ENCODE measurements around the gene DCP1B. TPM values are rescaled to one million over a fixed set of nuclear protein-coding genes. Genes with fewer than 3 reads are reported as not detected.

Gene DCP1B
- total RNA-seq, 2 donors from 2014 or later: 9.6 to 10.8 TPM

- intact Hi-C loops (cut with DNase I): no loop called here
- Histone ChIP-seq H3K27ac (no peak overlapping the region), H3K9me3 (no peaks in the 10 kb centered on the region), H3K27me3 (no peaks in the 10 kb centered on the region), H3K4me1 (no peaks in the 10 kb centered on the region), H3K36me3 (no peaks in the 10 kb centered on the region), H3K9ac (ENCODE audit: low read depth in 2 of 2, low read length in 2 of 2) (no peak overlapping the region), H3K4me3 (no peak overlapping the region)
- DNase-seq: no peak
- no peak for TF ChIP-seq CTCF (IDR thresholded peaks at IDR 0.05)
These were observed 19.5 kb downstream of the DCP1B start for GRCh38 chr12:1984759-1985158.

- TF ChIP-seq CTCF (IDR thresholded peaks at IDR 0.05): no peak
- no peak overlapping the region for H3K9ac ChIP-seq (ENCODE audit: low read depth in 2 of 2, low read length in 2 of 2)
- H3K4me3 ChIP-seq: no peak overlapping the region
- intact Hi-C loops (cut with DNase I): no loop called here
- no peaks in the 10 kb centered on the region for H3K36me3 ChIP-seq
- H3K27me3 ChIP-seq: no peaks in the 10 kb centered on the region
- H3K27ac ChIP-seq: no peak overlapping the region
- no peak for DNase-seq
- H3K9me3 ChIP-seq: no peaks in the 10 kb centered on the region
- no peaks in the 10 kb centered on the region for H3K4me1 ChIP-seq
These were observed 24.0 kb downstream of the DCP1B start for GRCh38 chr12:1980282-1980681.

- intact Hi-C loops (cut with DNase I): no loop called here
- DNase-seq: no peak
- no peak for TF ChIP-seq CTCF (IDR thresholded peaks at IDR 0.05)
These were observed 26.0 kb downstream of the DCP1B start for GRCh38 chr12:1978078-1978862.

GRCh38 chr12:1977588-1977987, 26.7 kb downstream of the DCP1B start:
- Histone ChIP-seq H3K27ac (no peak overlapping the region), H3K4me1 (no peaks in the 10 kb centered on the region), H3K27me3 (no peaks in the 10 kb centered on the region), H3K9me3 (no peaks in the 10 kb centered on the region), H3K9ac (ENCODE audit: low read depth in 2 of 2, low read length in 2 of 2) (no peak overlapping the region), H3K36me3 (no peaks in the 10 kb centered on the region), H3K4me3 (no peak overlapping the region)
- intact Hi-C loops (cut with DNase I): no loop called here
- no peak for DNase-seq
- TF ChIP-seq CTCF (IDR thresholded peaks at IDR 0.05): no peak

More at GRCh38 chr12:1978078-1978862, 26.0 kb downstream of the DCP1B start:
- H3K27ac ChIP-seq: no peak overlapping the region
- H3K9ac ChIP-seq (ENCODE audit: low read depth in 2 of 2, low read length in 2 of 2): no peak overlapping the region
- no peak overlapping the region for H3K4me3 ChIP-seq
- H3K9me3 ChIP-seq: no peaks in the 10 kb centered on the region
- H3K4me1 ChIP-seq: no peaks in the 10 kb centered on the region
- H3K36me3 ChIP-seq: no peaks in the 10 kb centered on the region
- H3K27me3 ChIP-seq: no peaks in the 10 kb centered on the region

- intact Hi-C loops (cut with DNase I): no loop called here
- no peaks in the 10 kb centered on the region for H3K27me3 ChIP-seq
- no peaks in the 10 kb centered on the region for H3K9me3 ChIP-seq
- H3K27ac ChIP-seq: no peak overlapping the region
- no peak for TF ChIP-seq CTCF (IDR thresholded peaks at IDR 0.05)
- H3K4me3 ChIP-seq: no peak overlapping the region
- H3K9ac ChIP-seq (ENCODE audit: low read depth in 2 of 2, low read length in 2 of 2): no peak overlapping the region
- no peak for DNase-seq
- no peaks in the 10 kb centered on the region for H3K36me3 ChIP-seq
- H3K4me1 ChIP-seq: no peaks in the 10 kb centered on the region
These were observed 27.1 kb downstream of the DCP1B start for GRCh38 chr12:1977109-1977508.
